Stimulated activated memory B cell treated with anti-CD40 and anti-IgM and Interleukin-4, amounts not matched to agents 10 μg/mL and 1 μg/mL and 100 μg/mL, for 72 hours (primary cell): ENCODE results near the gene PDGFD.

Experiments
- ATAC-seq: fragments of 150-1000 bp; cut with Tn5 transposase; 2 replicates; pipeline ENCODE4 v1.10.0; 2021
- H3K27ac Mint-ChIP-seq: one replicate; pipeline ENCODE4 v1.8.0; 2022; ENCODE audit warnings: mild to moderate bottlenecking, mixed read lengths
- H3K27me3 Mint-ChIP-seq: one replicate; pipeline ENCODE4 v1.8.0; 2022; ENCODE audit warnings: mixed read lengths
- H3K36me3 Mint-ChIP-seq: one replicate; pipeline ENCODE4 v1.8.0; 2022; ENCODE audit warnings: mixed read lengths
- H3K4me1 Mint-ChIP-seq: one replicate; pipeline ENCODE4 v1.8.0; 2022; ENCODE audit warnings: mixed read lengths
- H3K4me3 Mint-ChIP-seq: one replicate; pipeline ENCODE4 v1.8.0; 2022; ENCODE audit warnings: mild to moderate bottlenecking, moderate library complexity, mixed read lengths
- H3K9me3 Mint-ChIP-seq: one replicate; pipeline ENCODE4 v1.8.0; 2022; ENCODE audit warnings: mixed read lengths

The PDGFD gene

DNA sequence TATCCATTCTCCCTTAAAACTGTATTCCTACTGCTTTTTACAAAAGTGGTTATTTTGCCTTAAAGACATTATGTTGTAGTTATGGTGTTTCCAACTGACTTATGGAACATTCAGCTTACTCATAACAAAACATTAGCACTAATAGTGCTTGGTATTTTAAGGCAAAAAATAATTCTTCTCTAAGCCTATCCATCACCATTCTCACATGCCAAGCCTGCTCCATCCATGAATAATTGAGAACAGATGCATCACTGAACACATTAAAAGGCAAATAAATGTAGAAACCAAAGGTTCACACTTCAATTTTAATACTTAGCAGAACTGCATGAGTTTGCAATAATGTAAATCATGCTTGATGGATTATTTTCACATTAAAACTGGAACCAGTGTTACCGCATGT lies 169.9 kb downstream of the PDGFD start:
- H3K27ac Mint-ChIP-seq = no peak overlapping the region
- H3K4me3 Mint-ChIP-seq = no peak overlapping the region
- H3K36me3 Mint-ChIP-seq = no peaks in the 10 kb centered on the region
- H3K27me3 Mint-ChIP-seq = no peaks in the 10 kb centered on the region
- no peak for ATAC-seq
- no peaks in the 10 kb centered on the region for H3K9me3 Mint-ChIP-seq
- H3K4me1 Mint-ChIP-seq = no peaks in the 10 kb centered on the region

DNA sequence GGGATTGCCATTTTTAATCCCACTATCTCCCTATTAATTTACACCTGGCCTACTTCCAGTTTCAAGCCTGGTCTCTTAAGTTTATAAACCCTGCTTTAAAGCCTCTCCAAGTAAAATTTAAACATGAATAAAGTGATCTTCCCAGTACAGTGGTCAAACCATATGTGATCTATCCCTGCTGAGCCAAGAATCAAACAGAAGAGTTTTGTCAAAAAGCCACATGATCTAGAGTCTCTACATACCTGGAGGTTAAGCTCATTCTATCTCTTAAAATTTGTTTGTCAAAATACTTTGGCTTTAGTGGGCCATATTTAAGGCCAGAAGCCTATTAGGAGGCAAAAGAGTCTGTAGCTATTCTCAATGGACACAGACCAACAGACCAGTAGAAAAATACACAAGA lies 170.4 kb downstream of the PDGFD start:
- no peaks in the 10 kb centered on the region for H3K27me3 Mint-ChIP-seq
- H3K9me3 Mint-ChIP-seq = no peaks in the 10 kb centered on the region
- no peak overlapping the region for H3K4me3 Mint-ChIP-seq
- ATAC-seq = no peak
- H3K27ac Mint-ChIP-seq = no peak overlapping the region
- H3K4me1 Mint-ChIP-seq = no peaks in the 10 kb centered on the region
- no peaks in the 10 kb centered on the region for H3K36me3 Mint-ChIP-seq

DNA sequence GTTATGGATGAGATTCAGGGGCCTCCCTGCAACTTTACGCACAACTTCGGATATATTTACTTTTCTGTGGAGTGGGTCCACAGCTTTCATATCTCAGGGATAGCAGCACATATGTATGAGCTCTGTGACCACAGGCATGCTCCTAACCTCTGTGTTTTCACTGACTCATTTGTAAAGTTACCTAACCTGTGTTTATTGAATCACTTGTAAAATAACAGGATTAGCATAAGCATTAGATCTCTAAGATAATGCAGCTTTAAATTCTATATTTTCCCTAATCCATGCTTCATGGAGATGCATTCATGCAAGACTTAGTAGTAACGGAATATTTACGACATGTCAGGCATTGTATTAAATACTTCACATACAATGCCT lies 175.4 kb downstream of the PDGFD start:
- Mint-ChIP-seq H3K4me3 (no peak overlapping the region), H3K4me1 (no peaks in the 10 kb centered on the region), H3K9me3 (peaks cover 3% of the 10 kb centered on the region), H3K27ac (no peak overlapping the region), H3K36me3 (no peaks in the 10 kb centered on the region), H3K27me3 (no peaks in the 10 kb centered on the region)
- ATAC-seq = no peak

DNA sequence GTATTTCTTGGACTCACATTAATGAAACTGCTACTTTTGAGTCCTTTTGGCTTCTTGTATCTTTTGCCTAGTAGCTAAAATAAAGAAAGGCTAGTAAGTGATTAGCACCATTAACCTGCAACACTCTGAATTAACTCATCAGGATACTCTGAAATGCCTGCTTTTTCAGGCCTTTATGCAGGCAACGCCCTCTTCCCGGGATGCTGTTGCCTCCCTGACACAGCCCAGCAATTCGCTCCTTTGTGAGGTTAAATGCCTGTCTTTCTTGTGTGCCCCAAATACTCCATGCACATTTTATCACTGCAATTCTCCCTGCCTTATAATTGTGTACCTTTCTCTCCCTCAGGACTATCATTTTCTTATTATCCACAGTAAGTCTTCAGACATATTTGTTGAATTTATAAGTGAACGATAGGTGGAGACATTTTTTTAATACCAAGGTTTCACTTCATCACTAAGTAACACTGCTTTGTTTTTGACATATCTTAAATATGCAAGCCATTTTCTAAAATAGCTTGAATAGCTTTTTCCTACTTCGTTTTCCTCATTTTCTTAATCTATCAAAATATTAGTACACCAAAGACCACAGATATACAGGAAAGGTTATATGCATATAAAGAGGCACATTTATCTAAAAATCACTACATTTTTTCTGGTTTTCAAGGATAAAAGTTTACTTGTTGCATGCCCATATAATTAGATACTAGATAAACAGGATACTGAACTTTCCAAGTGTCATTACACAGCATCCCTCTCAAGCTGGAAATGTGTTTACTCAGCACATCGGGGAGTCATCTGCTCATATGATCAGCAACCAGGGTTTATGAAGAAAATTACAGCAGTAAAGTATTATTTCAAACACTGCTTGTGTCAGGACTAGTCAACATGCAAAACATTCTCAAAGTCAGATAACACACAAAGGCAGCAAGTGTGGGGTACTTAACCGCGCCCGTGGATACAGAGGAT lies 176.0 kb downstream of the PDGFD start:
- no peak for ATAC-seq
- Mint-ChIP-seq H3K27ac (no peak overlapping the region), H3K9me3 (peaks cover 3% of the 10 kb centered on the region), H3K27me3 (no peaks in the 10 kb centered on the region), H3K36me3 (no peaks in the 10 kb centered on the region), H3K4me1 (no peaks in the 10 kb centered on the region), H3K4me3 (no peak overlapping the region)

- Mint-ChIP-seq H3K4me1 (no peaks in the 10 kb centered on the region), H3K4me3 (no peak overlapping the region), H3K27ac (no peak overlapping the region), H3K9me3 (peaks cover 3% of the 10 kb centered on the region), H3K27me3 (no peaks in the 10 kb centered on the region), H3K36me3 (no peaks in the 10 kb centered on the region)
- no peak for ATAC-seq
Observed at GRCh38 chr11:103985041-103985440, 178.9 kb downstream of the PDGFD start.

GRCh38 chr11:103980108-103980507 lies 183.8 kb downstream of the PDGFD start:
- no peak overlapping the region for H3K27ac Mint-ChIP-seq
- no peaks in the 10 kb centered on the region for H3K36me3 Mint-ChIP-seq
- no peak for ATAC-seq
- peaks cover 3% of the 10 kb centered on the region for H3K9me3 Mint-ChIP-seq
- no peaks in the 10 kb centered on the region for H3K27me3 Mint-ChIP-seq
- H3K4me1 Mint-ChIP-seq = no peaks in the 10 kb centered on the region
- H3K4me3 Mint-ChIP-seq = no peak overlapping the region

GRCh38 chr11:103978616-103979595 lies 185.0 kb downstream of the PDGFD start:
- H3K27ac Mint-ChIP-seq = no peak overlapping the region
- H3K4me1 Mint-ChIP-seq = no peaks in the 10 kb centered on the region
- no peaks in the 10 kb centered on the region for H3K27me3 Mint-ChIP-seq
- no peak for ATAC-seq
- H3K9me3 Mint-ChIP-seq = no peaks in the 10 kb centered on the region
- no peaks in the 10 kb centered on the region for H3K36me3 Mint-ChIP-seq
- H3K4me3 Mint-ChIP-seq = no peak overlapping the region

- H3K4me3 Mint-ChIP-seq = no peak overlapping the region
- no peaks in the 10 kb centered on the region for H3K9me3 Mint-ChIP-seq
- H3K27me3 Mint-ChIP-seq = no peaks in the 10 kb centered on the region
- no peak overlapping the region for H3K27ac Mint-ChIP-seq
- no peaks in the 10 kb centered on the region for H3K36me3 Mint-ChIP-seq
- ATAC-seq = no peak
- no peaks in the 10 kb centered on the region for H3K4me1 Mint-ChIP-seq
Observed at GRCh38 chr11:103972013-103972412, 191.9 kb downstream of the PDGFD start.

GRCh38 chr11:103970701-103971249 lies 193.2 kb downstream of the PDGFD start:
- H3K4me1 Mint-ChIP-seq = no peaks in the 10 kb centered on the region
- H3K27me3 Mint-ChIP-seq = no peaks in the 10 kb centered on the region
- no peaks in the 10 kb centered on the region for H3K36me3 Mint-ChIP-seq
- no peaks in the 10 kb centered on the region for H3K9me3 Mint-ChIP-seq
- peak; percentile 54 for ATAC-seq
- H3K27ac Mint-ChIP-seq = no peak overlapping the region
- no peak overlapping the region for H3K4me3 Mint-ChIP-seq

DNA sequence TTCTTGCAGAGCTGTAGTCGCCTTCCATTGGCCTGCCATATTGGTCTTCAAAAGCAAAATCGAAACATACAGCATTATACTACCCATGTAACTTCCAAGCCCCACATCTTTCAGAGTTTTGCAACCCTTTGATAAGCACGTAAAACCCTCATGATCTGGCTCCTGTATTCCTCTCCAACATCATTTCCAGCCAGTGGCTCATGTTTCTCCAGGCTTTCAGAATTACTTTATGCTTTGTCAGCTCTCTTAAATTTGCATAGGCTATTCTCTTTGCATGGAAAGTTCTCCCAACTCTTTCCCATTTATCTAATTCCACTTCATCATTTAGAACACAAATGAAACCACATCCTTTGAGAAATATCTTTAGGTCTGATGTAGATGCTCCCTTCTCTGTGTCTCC lies 195.3 kb downstream of the PDGFD start:
- no peaks in the 10 kb centered on the region for H3K27me3 Mint-ChIP-seq
- no peaks in the 10 kb centered on the region for H3K36me3 Mint-ChIP-seq
- no peaks in the 10 kb centered on the region for H3K4me1 Mint-ChIP-seq
- ATAC-seq = no peak
- no peaks in the 10 kb centered on the region for H3K9me3 Mint-ChIP-seq
- H3K27ac Mint-ChIP-seq = no peak overlapping the region
- H3K4me3 Mint-ChIP-seq = no peak overlapping the region

GRCh38 chr11:103967985-103968384 lies 196.0 kb downstream of the PDGFD start:
- no peak for ATAC-seq
- Mint-ChIP-seq H3K27ac (no peak overlapping the region), H3K4me1 (no peaks in the 10 kb centered on the region), H3K4me3 (no peak overlapping the region), H3K9me3 (no peaks in the 10 kb centered on the region), H3K36me3 (no peaks in the 10 kb centered on the region), H3K27me3 (no peaks in the 10 kb centered on the region)

DNA sequence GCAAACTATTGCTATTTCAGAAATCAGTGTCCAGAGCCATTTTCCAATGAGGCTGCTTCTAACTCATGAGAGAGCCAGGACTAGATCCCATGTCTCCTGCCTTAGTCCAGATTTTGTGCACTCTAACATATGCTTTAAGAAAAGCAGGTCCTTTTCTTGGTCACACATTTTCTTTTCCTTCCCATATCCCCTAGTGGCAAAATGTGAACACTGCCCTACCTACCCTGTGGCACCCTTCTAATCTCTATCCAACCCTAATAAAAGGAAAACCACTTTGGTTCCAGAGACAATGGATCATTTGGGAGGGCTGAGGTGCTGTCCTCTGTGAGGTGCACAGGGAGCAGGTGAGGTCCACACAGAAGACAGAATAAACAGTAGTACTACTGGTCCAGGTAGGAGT lies 199.6 kb downstream of the PDGFD start:
- H3K9me3 Mint-ChIP-seq = no peaks in the 10 kb centered on the region
- H3K27ac Mint-ChIP-seq = no peak overlapping the region
- H3K36me3 Mint-ChIP-seq = no peaks in the 10 kb centered on the region
- no peak for ATAC-seq
- no peak overlapping the region for H3K4me3 Mint-ChIP-seq
- H3K4me1 Mint-ChIP-seq = peaks cover 3% of the 10 kb centered on the region
- no peaks in the 10 kb centered on the region for H3K27me3 Mint-ChIP-seq

DNA sequence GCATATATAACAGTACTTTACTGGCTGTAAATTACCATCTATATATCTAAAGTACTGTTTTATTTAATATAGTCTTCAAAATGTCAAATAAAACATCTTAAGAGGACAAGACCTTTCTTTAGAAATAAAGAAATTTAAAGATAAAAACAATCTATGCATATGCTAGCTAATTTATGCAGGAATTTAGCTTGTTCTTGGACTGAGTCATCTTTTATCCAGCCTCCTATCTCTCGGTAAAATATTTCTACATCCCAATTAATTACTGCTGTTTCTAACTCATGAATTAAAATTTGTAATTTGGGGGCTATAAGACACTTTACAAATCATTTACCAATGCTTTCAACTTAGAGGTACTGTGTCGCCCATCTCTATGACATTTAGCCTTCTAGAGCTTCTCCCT lies 200.3 kb downstream of the PDGFD start:
- Mint-ChIP-seq H3K9me3 (no peaks in the 10 kb centered on the region), H3K36me3 (no peaks in the 10 kb centered on the region), H3K27me3 (no peaks in the 10 kb centered on the region), H3K27ac (no peak overlapping the region), H3K4me3 (no peak overlapping the region), H3K4me1 (peaks cover 11% of the 10 kb centered on the region)
- ATAC-seq = no peak

GRCh38 chr11:103961010-103961409 lies 202.9 kb downstream of the PDGFD start:
- H3K4me1 Mint-ChIP-seq = peaks cover 15% of the 10 kb centered on the region
- ATAC-seq = no peak
- H3K27me3 Mint-ChIP-seq = no peaks in the 10 kb centered on the region
- no peak overlapping the region for H3K4me3 Mint-ChIP-seq
- peaks cover 5% of the 10 kb centered on the region for H3K36me3 Mint-ChIP-seq
- H3K27ac Mint-ChIP-seq = no peak overlapping the region
- H3K9me3 Mint-ChIP-seq = no peaks in the 10 kb centered on the region

DNA sequence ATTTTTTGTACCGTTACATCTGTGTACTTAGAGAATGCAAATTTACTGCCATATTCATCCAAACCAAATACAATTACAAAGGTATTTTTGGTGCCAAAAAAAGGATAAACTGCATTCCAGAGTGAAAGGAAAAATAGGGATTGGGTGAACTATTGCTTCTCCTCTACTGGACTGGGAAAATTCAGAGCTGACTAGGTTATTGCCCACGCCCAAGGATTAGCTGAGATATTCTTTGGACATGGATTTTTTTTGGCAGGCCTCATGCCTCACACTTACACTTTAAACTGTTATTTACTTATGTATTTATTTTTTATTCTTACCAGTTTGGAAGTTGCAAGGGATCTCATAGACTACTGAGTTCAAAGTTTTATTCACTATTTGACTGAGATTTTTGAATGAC lies 203.8 kb downstream of the PDGFD start:
- peaks cover 15% of the 10 kb centered on the region for H3K4me1 Mint-ChIP-seq
- H3K4me3 Mint-ChIP-seq = no peak overlapping the region
- no peaks in the 10 kb centered on the region for H3K9me3 Mint-ChIP-seq
- H3K36me3 Mint-ChIP-seq = peaks cover 5% of the 10 kb centered on the region
- no peak overlapping the region for H3K27ac Mint-ChIP-seq
- ATAC-seq = no peak
- H3K27me3 Mint-ChIP-seq = no peaks in the 10 kb centered on the region
